Measurements from ENCODE around the gene HSD3B1. TPM values are rescaled to one million over a fixed set of nuclear protein-coding genes. Genes with fewer than 3 reads are reported as not detected.

Gene HSD3B1
- total RNA-seq, 1 donor from 2014 or later: not detected

DNA sequence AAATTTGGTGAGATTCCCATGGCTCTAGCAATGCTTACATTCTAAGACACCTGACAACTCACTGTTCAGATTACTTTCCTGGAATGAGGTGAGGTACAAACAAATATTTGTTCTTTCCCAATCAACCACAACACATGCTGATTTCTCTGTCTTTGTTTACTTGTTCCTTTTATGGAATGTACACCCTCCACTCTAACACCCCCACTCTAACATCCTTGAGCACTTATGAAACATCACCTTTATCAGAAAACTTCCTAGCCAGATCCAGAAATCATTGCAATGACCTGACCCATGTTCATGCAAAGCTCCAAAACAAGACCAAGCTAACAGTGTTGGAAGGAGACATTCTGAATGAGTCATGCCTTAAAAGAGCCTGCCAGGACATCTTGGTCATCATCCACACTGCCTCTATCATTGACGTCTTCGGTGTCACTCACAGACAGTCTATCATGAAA, 35.5 kb downstream of the HSD3B1 start:
- no peaks in the 10 kb centered on the region for H3K9me3 Mint-ChIP-seq
- POLR2A ChIA-PET: no interaction called here
- H3K4me3 Mint-ChIP-seq: no peak overlapping the region
- CTCF ChIA-PET: no interaction called here
- H3K27me3 Mint-ChIP-seq: peaks cover 8% of the 10 kb centered on the region
- H3K27ac Mint-ChIP-seq: no peak overlapping the region
- DNase-seq: no peak
- TF ChIP-seq, protein P1, sequence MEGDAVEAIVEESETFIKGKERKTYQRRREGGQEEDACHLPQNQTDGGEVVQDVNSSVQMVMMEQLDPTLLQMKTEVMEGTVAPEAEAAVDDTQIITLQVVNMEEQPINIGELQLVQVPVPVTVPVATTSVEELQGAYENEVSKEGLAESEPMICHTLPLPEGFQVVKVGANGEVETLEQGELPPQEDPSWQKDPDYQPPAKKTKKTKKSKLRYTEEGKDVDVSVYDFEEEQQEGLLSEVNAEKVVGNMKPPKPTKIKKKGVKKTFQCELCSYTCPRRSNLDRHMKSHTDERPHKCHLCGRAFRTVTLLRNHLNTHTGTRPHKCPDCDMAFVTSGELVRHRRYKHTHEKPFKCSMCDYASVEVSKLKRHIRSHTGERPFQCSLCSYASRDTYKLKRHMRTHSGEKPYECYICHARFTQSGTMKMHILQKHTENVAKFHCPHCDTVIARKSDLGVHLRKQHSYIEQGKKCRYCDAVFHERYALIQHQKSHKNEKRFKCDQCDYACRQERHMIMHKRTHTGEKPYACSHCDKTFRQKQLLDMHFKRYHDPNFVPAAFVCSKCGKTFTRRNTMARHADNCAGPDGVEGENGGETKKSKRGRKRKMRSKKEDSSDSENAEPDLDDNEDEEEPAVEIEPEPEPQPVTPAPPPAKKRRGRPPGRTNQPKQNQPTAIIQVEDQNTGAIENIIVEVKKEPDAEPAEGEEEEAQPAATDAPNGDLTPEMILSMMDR (IDR thresholded peaks at IDR 0.05): no peak
- no peaks in the 10 kb centered on the region for H3K36me3 Mint-ChIP-seq (ENCODE audit: low read depth)
- intact Hi-C loops (cut with micrococcal nuclease): no loop called here
- H3K4me1 Mint-ChIP-seq: no peaks in the 10 kb centered on the region
- no peak for ATAC-seq (ENCODE audit: low read depth)

DNA sequence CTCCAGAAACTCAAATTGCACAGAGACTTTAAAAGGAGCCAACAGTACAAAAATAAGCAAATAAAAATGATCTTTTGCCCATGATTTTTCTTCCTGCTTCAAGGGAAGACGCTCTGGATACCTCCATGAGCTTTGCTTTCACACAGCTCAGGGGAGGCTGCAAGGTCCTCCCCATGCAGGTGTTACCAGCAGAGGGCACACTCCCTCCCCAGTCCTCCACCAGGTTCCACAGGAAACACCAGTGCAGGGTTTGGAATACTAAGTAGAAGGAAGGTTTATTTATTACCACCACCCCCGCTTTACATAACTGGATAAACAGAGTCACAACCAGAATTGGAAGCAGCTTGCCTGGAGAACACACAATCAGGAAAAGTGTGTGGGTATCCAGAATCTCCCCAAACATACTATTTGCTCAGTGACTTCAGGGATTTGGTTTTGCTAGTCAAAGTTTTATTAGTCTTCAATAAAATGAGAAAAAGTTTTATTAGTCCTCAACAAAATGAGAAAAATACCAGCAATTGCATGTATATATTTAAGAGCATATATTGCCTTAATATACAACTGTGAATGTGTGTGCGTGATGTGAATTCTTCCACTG, 37.3 kb downstream of the HSD3B1 start:
- DNase-seq (no peak), ATAC-seq (ENCODE audit: low read depth) (no peak)
- Mint-ChIP-seq H3K36me3 (ENCODE audit: low read depth) (no peaks in the 10 kb centered on the region), H3K9me3 (no peaks in the 10 kb centered on the region), H3K27ac (no peak overlapping the region), H3K27me3 (peaks cover 4% of the 10 kb centered on the region), H3K4me1 (no peaks in the 10 kb centered on the region), H3K4me3 (no peak overlapping the region)
- intact Hi-C loops (cut with micrococcal nuclease): no loop called here
- TF ChIP-seq, protein P1 (IDR thresholded peaks at IDR 0.05): no peak
- CTCF ChIA-PET: no interaction called here
- POLR2A ChIA-PET: no interaction called here

DNA sequence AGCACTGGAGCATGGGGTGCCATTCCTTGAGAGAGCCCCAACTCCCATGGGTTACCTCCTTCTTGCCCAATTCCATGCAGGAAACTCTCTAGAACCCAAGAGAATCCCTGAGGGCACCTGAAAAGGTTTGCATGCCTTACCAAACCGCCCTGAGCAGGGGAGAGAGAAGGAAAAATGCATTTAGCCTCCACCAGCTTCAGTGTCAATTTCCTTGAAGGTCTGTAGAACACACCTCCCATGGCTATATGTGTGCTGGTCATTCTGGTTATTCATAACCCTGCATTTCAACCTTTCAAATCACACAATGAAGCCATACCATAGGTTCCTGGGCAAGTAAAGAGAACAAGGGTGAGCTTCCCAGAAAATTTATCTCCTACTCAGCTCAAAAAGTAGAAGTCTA, 39.6 kb downstream of the HSD3B1 start:
- CTCF ChIA-PET: no interaction called here
- Mint-ChIP-seq H3K36me3 (ENCODE audit: low read depth) (no peaks in the 10 kb centered on the region), H3K4me3 (no peak overlapping the region), H3K27ac (no peak overlapping the region), H3K9me3 (no peaks in the 10 kb centered on the region), H3K4me1 (no peaks in the 10 kb centered on the region), H3K27me3 (peaks cover 4% of the 10 kb centered on the region)
- TF ChIP-seq, protein P1 (IDR thresholded peaks at IDR 0.05): no peak
- POLR2A ChIA-PET: no interaction called here
- intact Hi-C loops (cut with micrococcal nuclease): no loop called here
- DNase-seq (no peak), ATAC-seq (ENCODE audit: low read depth) (no peak)

DNA sequence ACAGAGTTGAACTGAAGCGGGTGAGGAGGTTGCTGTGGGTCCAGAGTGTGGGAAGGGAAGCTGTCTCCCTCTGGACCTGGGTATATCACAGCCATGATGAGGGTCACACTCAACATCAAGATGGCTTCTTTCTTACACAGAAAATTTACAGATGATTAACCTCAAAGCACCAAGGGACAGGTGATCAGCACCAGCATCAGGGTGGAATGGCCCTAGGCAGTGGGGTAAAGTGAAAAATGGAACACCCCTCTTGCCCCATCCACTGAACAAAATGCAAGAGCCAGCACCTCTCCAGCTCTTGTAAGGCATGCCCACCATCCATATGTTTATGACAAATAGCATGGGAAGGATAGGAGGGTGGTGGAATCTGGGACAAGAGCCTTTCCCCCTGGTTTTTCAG, 40.3 kb downstream of the HSD3B1 start:
- peaks cover 4% of the 10 kb centered on the region for H3K27me3 Mint-ChIP-seq
- intact Hi-C loops (cut with micrococcal nuclease): no loop called here
- no peaks in the 10 kb centered on the region for H3K9me3 Mint-ChIP-seq
- no peak for DNase-seq
- ChIA-PET POLR2A (no interaction called here), CTCF (no interaction called here)
- TF ChIP-seq, protein P1 (IDR thresholded peaks at IDR 0.05): no peak
- no peak overlapping the region for H3K4me3 Mint-ChIP-seq
- no peak for ATAC-seq (ENCODE audit: low read depth)
- H3K4me1 Mint-ChIP-seq: no peaks in the 10 kb centered on the region
- no peaks in the 10 kb centered on the region for H3K36me3 Mint-ChIP-seq (ENCODE audit: low read depth)
- no peak overlapping the region for H3K27ac Mint-ChIP-seq

DNA sequence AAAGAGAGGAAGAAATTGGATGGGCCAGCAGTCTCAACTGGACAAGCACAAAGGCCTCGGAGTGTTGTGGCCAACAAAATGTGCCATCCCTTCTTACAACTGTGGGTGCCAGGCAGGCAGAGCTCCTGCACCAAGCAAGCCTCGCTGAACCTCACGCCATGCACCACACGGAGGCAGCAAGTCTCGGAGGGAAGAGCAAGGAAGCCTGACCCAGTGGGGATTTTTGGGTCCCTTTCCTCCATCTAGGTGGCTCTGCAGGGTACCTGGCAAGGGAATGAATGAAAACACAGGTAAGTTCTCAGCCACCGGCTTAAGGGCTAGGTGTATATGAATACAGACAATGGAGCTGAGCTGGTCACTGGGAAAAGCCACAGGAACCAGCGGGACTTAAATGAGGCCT, 40.8 kb downstream of the HSD3B1 start:
- no peak for DNase-seq
- Mint-ChIP-seq H3K36me3 (ENCODE audit: low read depth) (no peaks in the 10 kb centered on the region), H3K27me3 (peaks cover under 1% of the 10 kb centered on the region), H3K4me1 (peaks cover 3% of the 10 kb centered on the region), H3K9me3 (no peaks in the 10 kb centered on the region), H3K27ac (no peak overlapping the region), H3K4me3 (no peak overlapping the region)
- intact Hi-C loops (cut with micrococcal nuclease): no loop called here
- CTCF ChIA-PET: interaction anchor here (1.4 kb wide), 1 partner anchor 127 kb away, joined by 9 read pairs; no protein-coding TSS in a partner anchor
- POLR2A ChIA-PET: no interaction called here
- TF ChIP-seq, protein P1 (IDR thresholded peaks at IDR 0.05): no peak
- no peak for ATAC-seq (ENCODE audit: low read depth)
